Mesendoderm (in vitro differentiated cells): ENCODE measurements around the gene DCAF5. TPM values are rescaled to one million over a fixed set of nuclear protein-coding genes. Genes with fewer than 3 reads are reported as not detected.
A peak's percentile ranks its signal among the peaks of the same experiment; 100 is the strongest.

Experiments
- DNase-seq: peaks from one replicate; pipeline ENCODE4 v3.0.0; 2013
- H2AK5ac ChIP-seq: 2 replicates; pipeline ENCODE4 v1.6.1; 2013; ENCODE audit warnings: low read length, inconsistent platforms
- H2BK120ac ChIP-seq: 2 replicates; pipeline ENCODE4 v1.6.1; 2013; ENCODE audit warnings: low read depth, mild to moderate bottlenecking, low read length, moderate library complexity, mixed read lengths
- H2BK15ac ChIP-seq: replicated peaks from 2 replicates; pipeline ENCODE4 v1.6.1; 2013; ENCODE audit warnings: low read depth, mild to moderate bottlenecking, moderate library complexity
- H2BK5ac ChIP-seq: 2 replicates; pipeline ENCODE4 v1.6.1; 2013; ENCODE audit warnings: low read length, inconsistent platforms
- H3K18ac ChIP-seq: 2 replicates; pipeline ENCODE4 v1.6.1; 2013; ENCODE audit warnings: mild to moderate bottlenecking, low read length, mixed read lengths
- H3K23ac ChIP-seq: one replicate; pipeline ENCODE4 v1.6.1; 2013; ENCODE audit warnings: low read length
- H3K27ac ChIP-seq: 2 replicates; pipeline ENCODE4 v1.5.1; 2013; ENCODE audit warnings: low read depth, mild to moderate bottlenecking, inconsistent platforms, low read length, moderate library complexity
- H3K27me3 ChIP-seq: 2 replicates; pipeline ENCODE4 v1.6.1; 2013; ENCODE audit warnings: low read length, control low read depth, mild to moderate bottlenecking, inconsistent platforms; ENCODE audit not compliant: insufficient read depth, poor library complexity
- H3K36me3 ChIP-seq: 2 replicates; pipeline ENCODE4 v1.6.1; 2013; ENCODE audit warnings: low read length, inconsistent platforms; ENCODE audit not compliant: control insufficient read depth, insufficient read depth
- H3K4ac ChIP-seq: one replicate; pipeline ENCODE4 v1.6.1; 2013; ENCODE audit warnings: low read depth, mild to moderate bottlenecking, low read length, moderate library complexity
- H3K4me1 ChIP-seq: 2 replicates; pipeline ENCODE4 v1.6.1; 2013; ENCODE audit warnings: low read depth, low read length, inconsistent platforms; ENCODE audit not compliant: control insufficient read depth
- H3K4me2 ChIP-seq: 2 replicates; pipeline ENCODE4 v1.6.1; 2013; ENCODE audit warnings: low read length
- H3K4me3 ChIP-seq: 2 replicates; pipeline ENCODE4 v1.5.1; 2013; ENCODE audit warnings: mild to moderate bottlenecking, low read length
- H3K56ac ChIP-seq: one replicate; pipeline ENCODE4 v1.6.1; 2013; ENCODE audit warnings: low read length
- H3K79me1 ChIP-seq: 2 replicates; pipeline ENCODE4 v1.6.1; 2013; ENCODE audit warnings: low read length, inconsistent platforms
- H3K79me2 ChIP-seq: 2 replicates; pipeline ENCODE4 v1.6.1; 2013; ENCODE audit warnings: mild to moderate bottlenecking, low read length; ENCODE audit not compliant: control insufficient read depth, insufficient read depth
- H3K9ac ChIP-seq: 2 replicates; pipeline ENCODE4 v1.6.1; 2013; ENCODE audit warnings: low read length, inconsistent platforms
- H4K5ac ChIP-seq: one replicate; pipeline ENCODE4 v1.6.1; 2013; ENCODE audit warnings: low read length
- H4K8ac ChIP-seq: one replicate; pipeline ENCODE4 v1.6.1; 2013; ENCODE audit warnings: low read depth, mild to moderate bottlenecking, control low read depth, low read length, moderate library complexity
- WGBS: extraction: QIAGEN DNeasy Blood & Tissue Kit; methylation state at CpG from one replicate; pipeline ENCODE4 v1.1.7; 2013; ENCODE audit warnings: low lambda C conversion rate, missing lambda C conversion rate; ENCODE audit not compliant: insufficient coverage; ENCODE audit errors: extremely low coverage; 5-methylcytosine and 5-hydroxymethylcytosine counted together
- small RNA-seq: library from polyadenylated mRNA; stranded (forward); fragments of <200 nt; extraction: miRNeasy Mini kit (QIAGEN cat#:217004); gene quantifications from one replicate; pipeline ENCODE3, GENCODE V24; 2013; ENCODE audit not compliant: insufficient read depth

DCAF5 gene

DNA sequence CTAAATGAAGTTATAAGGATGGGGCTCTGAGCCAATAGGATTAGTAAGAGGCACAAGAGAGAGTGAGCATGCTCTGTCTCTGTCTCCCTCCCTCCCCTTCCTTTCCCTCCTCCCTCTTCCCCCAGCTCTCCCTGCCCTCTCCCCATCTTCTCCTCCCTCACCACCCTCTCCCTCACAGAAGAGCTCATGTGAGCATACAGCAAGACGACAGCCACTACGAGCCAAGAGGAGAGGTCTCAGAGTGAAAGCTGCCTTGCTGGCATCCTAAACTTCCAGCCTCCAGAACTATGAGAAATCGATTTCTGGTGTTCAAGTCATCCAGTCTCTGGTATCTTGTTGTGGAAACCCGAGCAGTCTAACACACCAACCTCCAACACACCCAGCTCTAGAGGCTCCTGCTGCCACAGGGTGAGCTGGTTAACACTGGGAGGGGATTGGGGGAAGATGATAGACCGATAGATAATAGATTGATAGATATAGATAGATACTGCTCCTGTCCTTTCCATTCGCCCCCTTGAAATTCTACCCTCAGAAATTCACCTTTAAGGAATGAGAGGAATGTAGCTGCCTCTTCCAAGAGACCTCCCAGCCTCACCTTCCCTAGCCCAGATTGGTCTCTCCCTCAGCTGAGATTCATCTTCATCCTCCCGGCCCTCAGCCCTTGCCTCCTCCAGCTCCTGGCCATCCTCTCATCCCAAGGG lies 148.0 kb downstream of the DCAF5 start:
- Histone ChIP-seq H3K56ac (peak overlapping the region; percentile 18), H3K36me3 (no peaks in the 10 kb centered on the region), H4K8ac (no peak overlapping the region), H3K27me3 (no peaks in the 10 kb centered on the region), H3K9ac (no peak overlapping the region), H3K23ac (no peak overlapping the region), H3K4me1 (peaks cover 7% of the 10 kb centered on the region), H3K4me3 (no peak overlapping the region), H4K5ac (no peak overlapping the region), H2BK15ac (no peak overlapping the region), H3K4ac (no peak overlapping the region), H3K79me2 (no peaks in the 10 kb centered on the region), H2BK5ac (no peak overlapping the region), H3K79me1 (no peaks in the 10 kb centered on the region), H3K18ac (no peak overlapping the region), H3K4me2 (no peak overlapping the region), H2BK120ac (no peak overlapping the region), H3K27ac (no peak overlapping the region), H2AK5ac (no peak overlapping the region)
- no CpG with 5 or more reads among the region's 7 CpGs for WGBS
- DNase-seq: peak; percentile 66

DNA sequence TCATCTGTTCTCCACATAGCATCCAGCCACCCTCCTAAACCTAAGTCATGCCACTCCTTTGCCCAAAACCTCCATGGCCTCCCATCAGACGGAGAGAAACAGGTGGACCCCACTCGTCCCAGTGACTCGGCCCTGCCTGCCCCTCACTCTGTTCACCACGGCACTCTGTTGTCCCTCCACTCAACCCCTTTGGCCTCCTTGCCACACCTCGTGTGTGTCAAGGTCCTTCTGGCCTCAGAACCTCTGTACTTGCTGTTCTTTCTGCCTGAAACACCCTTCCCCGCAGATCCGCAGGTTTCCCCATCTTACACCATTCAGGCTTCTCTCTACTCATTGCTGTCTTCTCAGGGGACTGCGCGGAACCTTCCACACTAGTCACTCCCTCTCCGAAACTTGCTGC lies 149.3 kb downstream of the DCAF5 start:
- H3K56ac ChIP-seq: no peak overlapping the region
- H3K4me3 ChIP-seq: no peak overlapping the region
- no peak overlapping the region for H3K27ac ChIP-seq
- no peak for DNase-seq
- no peak overlapping the region for H4K5ac ChIP-seq
- no peak overlapping the region for H3K18ac ChIP-seq
- H3K9ac ChIP-seq: no peak overlapping the region
- WGBS: no CpG with 5 or more reads among the region's 10 CpGs
- no peaks in the 10 kb centered on the region for H3K79me2 ChIP-seq
- H3K23ac ChIP-seq: no peak overlapping the region
- H3K4me1 ChIP-seq: peaks cover 7% of the 10 kb centered on the region
- H3K79me1 ChIP-seq: no peaks in the 10 kb centered on the region
- H2BK15ac ChIP-seq: no peak overlapping the region
- H4K8ac ChIP-seq: no peak overlapping the region
- no peaks in the 10 kb centered on the region for H3K27me3 ChIP-seq
- no peak overlapping the region for H2BK5ac ChIP-seq
- H2AK5ac ChIP-seq: no peak overlapping the region
- no peak overlapping the region for H2BK120ac ChIP-seq
- no peak overlapping the region for H3K4ac ChIP-seq
- H3K4me2 ChIP-seq: no peak overlapping the region
- no peaks in the 10 kb centered on the region for H3K36me3 ChIP-seq

DNA sequence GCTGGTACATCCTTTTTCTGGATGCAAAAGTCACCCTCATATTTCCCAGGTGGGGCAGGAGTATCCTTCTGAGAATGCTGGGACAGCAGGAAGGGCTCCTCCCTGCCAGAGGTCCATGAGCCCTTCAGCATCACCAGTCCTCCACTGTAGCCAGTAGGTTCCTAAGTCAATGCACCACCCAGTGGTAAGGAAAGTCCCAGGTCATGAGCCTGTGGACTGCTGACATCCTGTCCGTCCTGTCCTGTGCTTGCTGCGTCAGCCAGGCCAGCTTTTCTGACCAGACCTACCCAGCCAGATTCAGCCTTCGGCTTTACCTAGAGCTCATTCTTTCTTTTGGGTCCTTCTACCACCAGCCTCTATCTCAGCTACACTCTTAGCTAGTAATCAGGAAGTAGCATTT lies 150.8 kb downstream of the DCAF5 start:
- H3K27ac ChIP-seq: no peak overlapping the region
- H2AK5ac ChIP-seq: no peak overlapping the region
- no peak overlapping the region for H3K56ac ChIP-seq
- DNase-seq: peak; percentile 74
- H4K5ac ChIP-seq: no peak overlapping the region
- no peak overlapping the region for H3K4ac ChIP-seq
- no peak overlapping the region for H2BK120ac ChIP-seq
- WGBS: no CpG with 5 or more reads among the region's 3 CpGs
- H3K4me2 ChIP-seq: no peak overlapping the region
- no peak overlapping the region for H3K23ac ChIP-seq
- no peak overlapping the region for H3K9ac ChIP-seq
- no peak overlapping the region for H4K8ac ChIP-seq
- H3K36me3 ChIP-seq: no peaks in the 10 kb centered on the region
- no peaks in the 10 kb centered on the region for H3K79me1 ChIP-seq
- H2BK15ac ChIP-seq: no peak overlapping the region
- no peak overlapping the region for H3K4me3 ChIP-seq
- no peak overlapping the region for H2BK5ac ChIP-seq
- H3K4me1 ChIP-seq: peaks cover 7% of the 10 kb centered on the region
- no peaks in the 10 kb centered on the region for H3K79me2 ChIP-seq
- no peaks in the 10 kb centered on the region for H3K27me3 ChIP-seq
- H3K18ac ChIP-seq: no peak overlapping the region

DNA sequence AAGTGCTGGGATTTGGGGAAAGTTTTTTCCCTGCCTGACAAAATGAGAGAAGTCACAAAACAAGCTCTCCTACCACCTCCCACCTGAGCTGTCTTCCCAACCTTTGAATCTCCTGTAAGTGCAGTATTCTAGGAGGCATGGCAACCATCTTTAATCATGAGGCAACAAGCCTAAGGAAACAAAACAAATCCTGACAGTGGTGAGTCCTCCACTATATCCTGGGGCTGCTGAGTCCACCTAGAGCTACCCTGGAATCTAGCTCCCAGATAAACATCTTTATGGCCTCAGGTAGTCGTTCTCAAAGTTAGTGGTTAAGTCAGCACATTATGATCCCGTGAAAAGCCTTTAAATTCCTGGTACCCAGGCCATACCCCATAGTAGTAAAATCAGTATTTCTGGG lies 151.5 kb downstream of the DCAF5 start:
- H3K4me1 ChIP-seq: peaks cover 7% of the 10 kb centered on the region
- no peaks in the 10 kb centered on the region for H3K27me3 ChIP-seq
- H4K5ac ChIP-seq: no peak overlapping the region
- WGBS: no CpG with 5 or more reads among the region's 2 CpGs
- H3K4me3 ChIP-seq: no peak overlapping the region
- no peak overlapping the region for H4K8ac ChIP-seq
- no peaks in the 10 kb centered on the region for H3K79me1 ChIP-seq
- H2BK15ac ChIP-seq: no peak overlapping the region
- H3K4me2 ChIP-seq: no peak overlapping the region
- H2BK5ac ChIP-seq: no peak overlapping the region
- H2BK120ac ChIP-seq: no peak overlapping the region
- H3K4ac ChIP-seq: no peak overlapping the region
- DNase-seq: peak; percentile 37
- no peak overlapping the region for H2AK5ac ChIP-seq
- no peak overlapping the region for H3K56ac ChIP-seq
- H3K36me3 ChIP-seq: no peaks in the 10 kb centered on the region
- H3K18ac ChIP-seq: no peak overlapping the region
- no peak overlapping the region for H3K9ac ChIP-seq
- H3K79me2 ChIP-seq: no peaks in the 10 kb centered on the region
- H3K27ac ChIP-seq: no peak overlapping the region
- H3K23ac ChIP-seq: no peak overlapping the region

Small RNA genes lying within 50 kb of the gene (small RNA-seq; reads per million reads assigned to genes)
- gene RF00019: not detected
- gene RPS29P1: not detected
